H1 (cell line): Measurements from ENCODE around the gene SLC4A8. TPM values are rescaled to one million over a fixed set of nuclear protein-coding genes. Genes with fewer than 3 reads are reported as not detected.

Experiments used
- CTCF ChIA-PET: fragments of 300-600 bp; sonication (Branson Sonifier 250); formaldehyde crosslinking; loops from one replicate; lab custom pipeline; 2021; ENCODE audit not compliant: partially characterized antibody; lab: Charles Lee
- POLR2A ChIA-PET: fragments of 300-600 bp; sonication (Branson Sonifier 250); formaldehyde crosslinking; loops from one replicate; lab custom pipeline; 2021; ENCODE audit warnings: inconsistent platforms; ENCODE audit not compliant: partially characterized antibody; lab: Charles Lee
- DNase-seq, 2 experiments: peaks; one replicate each; pipeline versions ENCODE4 v3.0.0 to v3.0.0-alpha.2; 2010 to 2022; ENCODE audit warnings: low spot score in 2 of 2, low read depth in 1 of 2, mixed read lengths in 1 of 2
- FAIRE-seq: peaks from 2 replicates; lab custom pipeline; 2011; peaks lifted over from hg19 to GRCh38; lab: Jason Lieb, UNC
- H2AFZ ChIP-seq: 2 replicates; pipeline ENCODE4 v1.8.1; 2012; ENCODE audit warnings: low read length, inconsistent platforms
- H2AK5ac ChIP-seq: 2 replicates; pipeline ENCODE4 v1.6.1; 2013; ENCODE audit warnings: low read depth, low read length
- H2BK120ac ChIP-seq: replicated peaks from 2 replicates; pipeline ENCODE3; 2013; ENCODE audit warnings: low read depth, low read length, inconsistent platforms
- H2BK12ac ChIP-seq: 2 replicates; pipeline ENCODE4 v1.6.1; 2013; ENCODE audit warnings: low read depth, low read length
- H2BK15ac ChIP-seq: 2 replicates; pipeline ENCODE4 v1.6.1; 2013; ENCODE audit warnings: low read length
- H2BK20ac ChIP-seq: 2 replicates; pipeline ENCODE4 v1.6.1; 2013; ENCODE audit warnings: low read length
- H2BK5ac ChIP-seq: 2 replicates; pipeline ENCODE4 v1.6.1; 2013; ENCODE audit warnings: low read depth, low read length
- H3K14ac ChIP-seq: 2 replicates; pipeline ENCODE4 v1.6.1; 2013; ENCODE audit warnings: inconsistent platforms; ENCODE audit not compliant: insufficient read length
- H3K18ac ChIP-seq: 2 replicates; pipeline ENCODE4 v1.6.1; 2013; ENCODE audit warnings: low read length; ENCODE audit errors: extremely low read depth
- H3K23ac ChIP-seq: 2 replicates; pipeline ENCODE4 v1.6.1; 2013; ENCODE audit warnings: inconsistent platforms; ENCODE audit not compliant: insufficient read length
- H3K23me2 ChIP-seq: 2 replicates; pipeline ENCODE4 v1.6.1; 2013; ENCODE audit warnings: low read depth, low read length
- H3K27ac ChIP-seq: 2 replicates; pipeline ENCODE4 v1.6.1; 2011; ENCODE audit warnings: low read depth, low read length, inconsistent platforms
- H3K27me3 ChIP-seq, 4 experiments: replicated peaks in 1 of 4; 1 replicate in 1 of 4; 2 replicates in 3 of 4; pipeline versions ENCODE4 v1.6.1 to v1.8.1; 2011 to 2013; ENCODE audit warnings: low read length in 3 of 4, mild to moderate bottlenecking in 3 of 4, inconsistent platforms in 2 of 4, mixed read lengths in 2 of 4, moderate library complexity in 1 of 4; ENCODE audit not compliant: control insufficient read depth in 3 of 4, insufficient read depth in 3 of 4; ENCODE audit errors: extremely low read depth in 1 of 4
- H3K36me3 ChIP-seq, 4 experiments: 2 replicates each; pipeline versions ENCODE4 v1.6.1 to v1.8.1; 2011 to 2013; ENCODE audit warnings: mild to moderate bottlenecking in 4 of 4, low read length in 3 of 4, moderate library complexity in 2 of 4, control low read depth in 1 of 4, inconsistent platforms in 1 of 4; ENCODE audit not compliant: insufficient read depth in 4 of 4, control insufficient read depth in 2 of 4
- H3K4ac ChIP-seq: replicated peaks from 2 replicates; pipeline ENCODE3; 2013; ENCODE audit warnings: low read length, low read depth, mixed read lengths, inconsistent platforms; ENCODE audit not compliant: insufficient read length
- H3K4me1 ChIP-seq, 4 experiments: replicated peaks in 1 of 4; 1 replicate in 1 of 4; 2 replicates in 3 of 4; pipeline versions ENCODE4 v1.6.1 to v1.8.1; 2011 to 2013; ENCODE audit warnings: low read length in 3 of 4, inconsistent platforms in 2 of 4, mixed read lengths in 1 of 4; ENCODE audit not compliant: insufficient read depth in 4 of 4, control insufficient read depth in 3 of 4
- H3K4me2 ChIP-seq, 2 experiments: 2 replicates each; pipeline versions ENCODE4 v1.6.1 to v1.8.1; 2011 to 2013; ENCODE audit warnings: low read depth in 2 of 2, low read length in 2 of 2, control low read depth in 1 of 2, inconsistent platforms in 1 of 2, mild to moderate bottlenecking in 1 of 2; ENCODE audit not compliant: insufficient read depth in 1 of 2
- H3K4me3 ChIP-seq, 4 experiments: fragments of 200-600, 300-600 bp in 1 of 4; sonication (generic), shearing (Covaris generic), sonication (Bioruptor Twin) in 1 of 4; 2 replicates each; pipeline versions ENCODE4 v1.5.1 to v1.8.1; 2011 to 2016; ENCODE audit warnings: low read length in 4 of 4, low read depth in 3 of 4, control low read depth in 2 of 4, inconsistent platforms in 2 of 4, mild to moderate bottlenecking in 2 of 4, mixed read lengths in 1 of 4, moderate library complexity in 1 of 4; ENCODE audit not compliant: insufficient read depth in 2 of 4; ENCODE audit errors: extremely low read depth in 1 of 4
- H3K56ac ChIP-seq: replicated peaks from 2 replicates; pipeline ENCODE3; 2013; ENCODE audit warnings: low read depth, mild to moderate bottlenecking, mixed read lengths, low read length, inconsistent platforms; ENCODE audit not compliant: insufficient read length
- H3K79me1 ChIP-seq: 2 replicates; pipeline ENCODE4 v1.6.1; 2013; ENCODE audit warnings: low read depth, low read length, control low read depth
- H3K79me2 ChIP-seq, 2 experiments: 2 replicates each; pipeline versions ENCODE4 v1.6.1 to v1.8.1; 2012 to 2013; ENCODE audit warnings: low read length in 2 of 2, mild to moderate bottlenecking in 2 of 2, inconsistent platforms in 1 of 2; ENCODE audit not compliant: insufficient read depth in 2 of 2, control insufficient read depth in 1 of 2
- H3K9ac ChIP-seq, 4 experiments: replicated peaks in 1 of 4; 1 replicate in 1 of 4; 2 replicates in 3 of 4; pipeline versions ENCODE4 v1.6.1 to v1.8.1; 2011 to 2013; ENCODE audit warnings: low read depth in 3 of 4, low read length in 3 of 4, control low read depth in 2 of 4, mild to moderate bottlenecking in 2 of 4, moderate library complexity in 2 of 4, inconsistent platforms in 1 of 4; ENCODE audit errors: extremely low read depth in 1 of 4
- H3K9me3 ChIP-seq, 2 experiments: 2 replicates each; pipeline versions ENCODE4 v1.6.1 to v1.8.1; 2012 to 2013; ENCODE audit warnings: mild to moderate bottlenecking in 2 of 2, moderate library complexity in 2 of 2, control low read depth in 1 of 2, inconsistent platforms in 1 of 2, low read depth in 1 of 2, low read length in 1 of 2, mixed read lengths in 1 of 2; ENCODE audit not compliant: insufficient read depth in 2 of 2
- H4K20me1 ChIP-seq, 2 experiments: replicated peaks in 1 of 2; 2 replicates each; pipeline versions ENCODE3 to v1.8.1; 2011 to 2013; ENCODE audit warnings: inconsistent platforms in 2 of 2, low read length in 2 of 2, mild to moderate bottlenecking in 1 of 2; ENCODE audit not compliant: insufficient read depth in 2 of 2, control insufficient read depth in 1 of 2
- H4K5ac ChIP-seq: 2 replicates; pipeline ENCODE4 v1.6.1; 2013; ENCODE audit warnings: low read length, low read depth, mixed read lengths, inconsistent platforms; ENCODE audit not compliant: insufficient read length
- H4K8ac ChIP-seq: 2 replicates; pipeline ENCODE4 v1.8.0; 2013; ENCODE audit warnings: mild to moderate bottlenecking, moderate library complexity, low read length, inconsistent platforms; ENCODE audit not compliant: insufficient read depth; ENCODE audit errors: extremely low read depth
- H4K91ac ChIP-seq: replicated peaks from 2 replicates; pipeline ENCODE3; 2013; ENCODE audit warnings: low read length, mixed read lengths, inconsistent platforms; ENCODE audit not compliant: insufficient read length
- CEBPB ChIP-seq: IDR thresholded peaks from 2 replicates; pipeline ENCODE4 v1.6.1; 2012; ENCODE audit warnings: low read depth, low read length
- CTBP2 ChIP-seq: IDR thresholded peaks from 2 replicates; pipeline ENCODE4 v1.7.0; 2011; ENCODE audit warnings: borderline replicate concordance, mild to moderate bottlenecking, moderate library complexity, mixed read lengths, low read length; ENCODE audit not compliant: insufficient read depth, insufficient read length
- CTCF ChIP-seq, 3 experiments: IDR thresholded peaks; 1 replicate in 2 of 3; 2 replicates in 1 of 3; pipeline versions ENCODE4 v1.5.1 to v1.6.1; 2011; ENCODE audit warnings: low read length in 3 of 3, mild to moderate bottlenecking in 3 of 3, inconsistent platforms in 2 of 3, low read depth in 1 of 3, moderate library complexity in 1 of 3; ENCODE audit not compliant: insufficient read depth in 1 of 3; ENCODE audit errors: control extremely low read depth in 1 of 3
- EGR1 ChIP-seq: IDR thresholded peaks from 2 replicates; pipeline ENCODE4 v1.6.1; 2011; ENCODE audit warnings: low read depth, low read length, borderline replicate concordance
- HDAC6 ChIP-seq: IDR thresholded peaks from one replicate; pipeline ENCODE4 v1.7.1; 2012; ENCODE audit warnings: low read depth, mild to moderate bottlenecking, inconsistent platforms, low read length, moderate library complexity
- POLR2AphosphoS5 ChIP-seq: IDR thresholded peaks from 2 replicates; pipeline ENCODE4 v1.6.1; 2011; ENCODE audit warnings: low read depth, low read length
- RBBP5 ChIP-seq: IDR thresholded peaks from 2 replicates; pipeline ENCODE4 v1.7.1; 2012; ENCODE audit warnings: low read depth, mild to moderate bottlenecking, inconsistent platforms, low read length, moderate library complexity, borderline replicate concordance
- SAP30 ChIP-seq: fragments of 300-600 bp; sonication (generic); IDR thresholded peaks from 2 replicates; pipeline ENCODE4 v1.7.1; 2012; ENCODE audit warnings: low read length, moderate library complexity, mild to moderate bottlenecking, inconsistent platforms; ENCODE audit not compliant: insufficient read depth, insufficient replicate concordance
- TAF7 ChIP-seq: optimal IDR thresholded peaks from 2 replicates; pipeline ENCODE3; 2011; ENCODE audit warnings: low read depth, mild to moderate bottlenecking, inconsistent platforms, low read length, moderate library complexity, borderline replicate concordance
- WGBS, 2 experiments: shearing (Covaris generic) in 1 of 2; methylation state at CpG; one replicate each; pipeline versions ENCODE4 v1.1.6 to v1.1.7; 2013 to 2015; ENCODE audit warnings: low lambda C conversion rate in 2 of 2, mixed read lengths in 2 of 2, inconsistent platforms in 1 of 2, low coverage in 1 of 2, missing lambda C conversion rate in 1 of 2; ENCODE audit not compliant: insufficient replicate concordance in 2 of 2, insufficient coverage in 1 of 2, insufficient read length in 1 of 2; ENCODE audit errors: extremely low coverage in 1 of 2, missing lambda C conversion rate in 1 of 2; 5-methylcytosine and 5-hydroxymethylcytosine counted together
- polyA plus RNA-seq, 7 experiments: library from polyadenylated mRNA; depleted of rRNA in 3 of 7; stranded (reverse) in 5 of 7; unstranded in 2 of 7; fragments of >200 nt in 5 of 7; fragments of 200-250 nt in 2 of 7; gene quantifications; 1 replicate in 5 of 7; 2 replicates in 1 of 7; 4 replicates in 1 of 7; pipeline versions ENCODE4 v1.2.1 to v1.2.3, GENCODE V29; 2011 to 2013; ENCODE audit warnings: missing spikeins in 2 of 7, mixed read lengths in 2 of 7
- total RNA-seq: library from RNA; stranded (reverse); fragmentation: NEBNext Ultra II Directional; extraction: Animal tissue kit (Norgen Biotek cat#: 25700); gene quantifications from 2 replicates; pipeline ENCODE4 v1.2.1, GENCODE V29; 2021

Gene SLC4A8
- total and polyA plus RNA-seq, 2 of the 8 experiments (the other 6 are each of a cell fraction or from before 2014, with no cell fraction given), result 11.2 to 13.4 TPM

- Histone ChIP-seq H3K14ac (no peak overlapping the region), H3K79me2 (no peaks in the 10 kb centered on the region), H4K5ac (no peak overlapping the region), H3K4ac (no peak overlapping the region), H2BK20ac (no peak overlapping the region), H2BK12ac (no peak overlapping the region), H3K36me3 (no peaks in the 10 kb centered on the region), H3K23me2 (no peaks in the 10 kb centered on the region), H3K4me2 (no peak overlapping the region), H3K4me1 (no peaks in the 10 kb centered on the region; a peak in 2 of 7 replicates), H3K4me3 (no peak overlapping the region), H2BK120ac (no peak overlapping the region), H2BK15ac (no peak overlapping the region), H3K23ac (no peak overlapping the region), H3K79me1 (no peaks in the 10 kb centered on the region), H3K27me3 (no peaks in the 10 kb centered on the region), H3K18ac (no peak overlapping the region), H3K56ac (no peak overlapping the region), H2AK5ac (no peak overlapping the region), H3K27ac (no peak overlapping the region), H4K20me1 (no peaks in the 10 kb centered on the region), H2AFZ (no peak overlapping the region), H2BK5ac (no peak overlapping the region), H3K9me3 (no peaks in the 10 kb centered on the region), H4K91ac (no peak overlapping the region), H3K9ac (no peak overlapping the region), H4K8ac (no peak overlapping the region)
- FAIRE-seq, result no peak
- CTCF ChIA-PET, result interaction anchor here (0.7 to 1.6 kb wide), 3 partner anchors 12 to 131 kb away, joined by 3 read pairs; no protein-coding TSS in a partner anchor
- POLR2A ChIA-PET, result interaction anchor here (1.5 to 2.6 kb wide), 2 partner anchors 16 to 164 kb away, joined by 3 to 7 read pairs; partner anchors contain the start of gene GALNT6
- WGBS, 2 experiments, result 67% methylated on average over 4 of the region's 4 CpGs; no CpG with 5 or more reads in 1 of the 2 experiments
- TF ChIP-seq EGR1, result no peak
- no peak for TF ChIP-seq SAP30
- no peak for TF ChIP-seq POLR2AphosphoS5
- TF ChIP-seq RBBP5, result no peak
- TF ChIP-seq CTBP2, result no peak
- TF ChIP-seq TAF7, result no peak
- no peak for TF ChIP-seq CEBPB
- TF ChIP-seq CTCF (IDR thresholded peaks at IDR 0.05; ENCODE audit: control extremely low read depth in 1 of 3, insufficient read depth in 1 of 3, low read depth in 1 of 3, low read length in 3 of 3), result no peak
- no peak for TF ChIP-seq HDAC6
- no peak for DNase-seq
These were observed 17.0 kb upstream of the SLC4A8 start for GRCh38 chr12:51407604-51408003.
